Activated CD8-positive, alpha-beta memory T cell treated with anti-CD3 and anti-CD28 coated beads, Interleukin-2, amount 50 U/mL, for 4 hours (primary cell): ENCODE measurements around the gene LPIN2.

Source experiments
- DNase-seq: peaks from one replicate; pipeline ENCODE4 v3.0.0-alpha.2; 2020

The LPIN2 gene

DNA sequence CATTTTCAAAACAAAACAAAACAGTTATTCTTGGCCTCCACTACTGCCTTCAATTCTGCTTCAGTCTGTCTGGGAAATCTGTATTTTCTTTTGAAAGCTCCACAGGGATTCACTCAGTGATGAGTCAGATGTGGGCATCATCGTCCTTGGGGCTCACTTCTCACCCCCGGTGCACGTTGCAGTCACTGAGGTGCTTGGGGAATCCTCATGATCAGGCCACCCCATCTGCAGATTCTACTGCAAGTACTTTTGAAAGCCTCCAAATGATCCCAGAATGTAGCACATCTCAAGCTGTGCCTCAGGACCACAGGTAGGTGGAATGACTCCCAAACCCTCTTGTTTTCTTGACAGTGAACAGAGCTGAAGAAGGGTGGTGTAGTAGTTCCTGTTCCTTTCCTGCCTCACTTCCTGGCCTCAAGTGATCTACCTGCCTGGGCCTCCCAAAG is 34.3 kb downstream of the LPIN2 start:
- DNase-seq = no peak

GRCh38 chr18:2978208-2978607 is 34.7 kb downstream of the LPIN2 start:
- no peak for DNase-seq

- no peak for DNase-seq
These were observed 36.5 kb downstream of the LPIN2 start for GRCh38 chr18:2976218-2977132.

GRCh38 chr18:2974731-2975130 is 38.2 kb downstream of the LPIN2 start:
- DNase-seq = no peak

DNA sequence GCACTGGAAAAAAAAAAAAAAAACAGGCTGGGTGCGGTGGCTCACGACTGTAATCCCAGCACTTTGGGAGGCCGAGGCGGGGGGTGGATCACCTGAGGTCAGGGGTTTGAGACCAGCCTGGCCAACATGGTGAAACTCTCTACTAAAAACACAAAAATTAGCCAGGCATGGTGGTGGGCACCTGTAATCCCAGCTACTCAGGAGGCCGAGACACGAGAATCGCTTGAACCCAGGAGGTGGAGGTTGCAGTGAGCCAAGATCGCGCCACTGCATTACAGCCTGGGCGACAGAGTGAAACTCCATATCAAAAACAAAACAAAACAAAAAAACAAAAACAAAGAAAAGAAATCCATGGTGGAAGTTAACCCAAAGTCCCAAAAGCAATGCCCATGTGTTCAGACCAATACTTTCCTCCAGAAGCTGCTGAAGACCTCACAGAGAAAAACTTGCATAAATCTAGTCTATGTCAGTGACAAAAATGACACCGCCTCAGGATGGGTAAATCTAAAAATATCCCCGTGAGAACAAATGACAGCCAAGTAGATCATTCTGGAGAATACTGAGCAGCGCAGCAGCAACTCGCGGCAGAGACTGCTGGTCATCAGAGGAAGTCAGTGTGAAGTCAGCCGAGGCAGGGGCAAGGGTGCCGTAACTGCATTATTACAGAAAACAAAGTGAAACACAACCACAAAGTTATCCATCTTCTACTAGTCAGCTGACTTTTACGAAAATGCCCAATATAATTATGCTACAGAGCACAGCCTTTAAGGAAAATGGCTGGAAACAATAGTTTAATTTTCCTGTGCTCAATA is 41.0 kb downstream of the LPIN2 start:
- peak; percentile 63 for DNase-seq

GRCh38 chr18:2970772-2971659 is 41.9 kb downstream of the LPIN2 start:
- DNase-seq = no peak

- DNase-seq = no peak
These were observed 42.6 kb downstream of the LPIN2 start for GRCh38 chr18:2970344-2970743.

GRCh38 chr18:2969695-2970094 is 43.2 kb downstream of the LPIN2 start:
- DNase-seq = no peak

DNA sequence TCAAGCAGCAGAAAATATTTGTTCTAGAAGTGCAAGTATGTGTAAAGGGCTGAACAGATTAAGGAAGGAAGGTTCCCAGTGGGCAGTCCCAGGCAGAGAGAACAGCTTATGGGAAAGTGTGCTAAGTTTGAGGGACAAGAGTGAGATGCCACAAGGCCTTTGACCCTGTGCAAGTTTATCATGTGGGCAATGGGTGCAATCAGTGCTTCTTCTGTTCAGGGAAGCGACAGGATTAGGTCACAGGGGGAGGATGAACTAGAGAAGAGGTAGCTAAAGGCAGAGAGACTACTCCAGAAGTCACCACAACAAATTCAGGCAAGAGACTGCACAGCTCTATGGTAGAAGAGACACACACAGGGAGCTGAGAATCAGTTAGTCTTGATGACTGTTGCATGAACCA is 44.3 kb downstream of the LPIN2 start:
- DNase-seq = no peak

GRCh38 chr18:2967820-2968219 is 45.1 kb downstream of the LPIN2 start:
- no peak for DNase-seq

- DNase-seq = no peak
These were observed 45.6 kb downstream of the LPIN2 start for GRCh38 chr18:2967357-2967756.

- no peak for DNase-seq
These were observed 46.4 kb downstream of the LPIN2 start for GRCh38 chr18:2966560-2966959.

GRCh38 chr18:2965797-2966196 is 47.1 kb downstream of the LPIN2 start:
- DNase-seq = no peak

DNA sequence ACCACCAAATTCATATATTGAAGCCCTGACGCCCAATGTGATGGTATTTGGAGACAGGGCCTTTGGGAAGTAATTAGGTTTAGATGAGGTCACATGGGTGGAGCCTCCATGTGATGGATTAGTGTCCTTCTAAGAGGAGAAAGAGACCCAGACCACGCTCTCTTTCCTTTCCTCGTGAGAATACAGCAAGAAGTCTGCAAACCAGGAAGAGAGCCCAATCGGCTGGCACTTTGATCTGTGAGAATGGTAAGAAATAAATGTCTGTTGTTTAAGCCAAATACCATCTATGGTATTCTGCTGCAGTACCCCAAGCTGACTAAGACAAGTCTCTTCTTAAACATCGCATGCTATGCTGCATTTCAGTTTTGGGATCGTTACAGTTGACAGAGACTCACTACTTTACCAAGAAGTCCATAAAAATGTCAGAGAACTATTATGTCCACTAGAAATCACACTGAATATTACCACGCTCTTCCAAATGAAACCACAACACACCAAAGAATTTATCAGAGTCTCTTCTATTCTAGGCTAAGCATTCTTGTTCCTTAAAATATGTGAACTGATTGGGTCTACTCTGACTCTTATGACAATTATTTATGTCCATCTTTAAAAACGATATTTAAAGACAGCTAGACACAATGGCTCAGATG is 48.5 kb downstream of the LPIN2 start:
- no peak for DNase-seq
